HG03460 (cell line): ENCODE measurements around the gene THRB.
A peak's percentile ranks its signal among the peaks of the same experiment; 100 is the strongest.

Experiments used
- ATAC-seq: cut with Tn5 transposase; IDR thresholded peaks from one replicate; pipeline ENCODE4 v1.9.1; 2021; ENCODE audit not compliant: unreplicated experiment

Gene THRB

DNA sequence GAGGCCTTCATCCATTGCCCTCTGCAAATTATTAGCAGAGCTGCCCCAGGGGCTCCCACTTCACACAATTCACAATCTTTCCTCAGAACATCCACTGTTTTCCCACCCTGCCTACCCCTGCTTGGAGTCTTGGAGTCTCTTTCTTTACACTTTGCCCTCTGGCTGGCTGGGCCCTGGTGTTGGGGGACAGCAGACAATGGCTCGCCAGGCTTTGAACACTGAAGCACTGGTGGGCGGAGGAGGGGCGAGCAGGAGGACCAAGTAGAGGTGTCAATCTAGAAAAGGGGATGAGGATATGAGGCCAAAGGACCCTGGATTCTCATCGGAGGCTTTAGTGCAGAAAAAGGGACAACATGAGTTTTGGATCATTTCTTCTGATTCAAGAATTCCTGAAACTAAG, 337.5 kb downstream of the THRB start:
- no peak for ATAC-seq

DNA sequence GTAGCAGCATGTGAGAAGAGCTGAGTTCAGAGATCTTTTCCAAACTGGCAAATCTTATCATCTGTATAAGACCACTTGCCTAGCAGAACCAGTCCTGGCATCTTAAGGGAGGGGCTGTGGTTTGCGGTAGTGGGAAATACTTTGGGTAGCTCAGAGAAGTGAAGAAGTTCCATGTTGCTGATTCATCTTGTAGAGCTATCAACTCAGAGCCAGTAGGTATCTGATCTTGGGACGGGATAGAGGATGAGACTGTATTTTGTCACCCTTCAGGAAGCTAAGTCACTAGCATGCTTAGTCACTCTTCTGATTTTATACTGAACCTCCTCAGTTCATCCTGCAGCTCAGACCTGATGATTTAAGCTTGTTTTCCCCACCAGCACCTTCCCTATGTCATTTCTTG, 338.2 kb downstream of the THRB start:
- ATAC-seq, result no peak

DNA sequence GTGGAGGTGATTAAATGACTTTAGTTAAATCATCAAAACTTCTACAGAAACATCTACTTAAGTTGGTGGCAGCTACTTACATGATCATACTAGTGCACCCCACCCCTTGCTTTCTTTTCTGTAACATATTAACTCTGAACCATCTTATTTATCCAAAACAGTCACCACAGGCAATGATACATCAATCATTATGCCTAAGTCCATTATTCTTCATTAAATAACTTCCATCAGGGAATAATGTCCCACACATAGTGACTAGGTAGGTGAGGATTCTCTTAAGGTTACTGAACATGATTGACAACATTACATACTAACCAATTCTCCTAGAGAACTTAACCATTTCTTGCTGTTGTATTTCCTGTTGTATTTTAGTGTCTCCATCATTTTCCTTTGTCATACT, 339.4 kb downstream of the THRB start:
- no peak for ATAC-seq

GRCh38 chr3:24154781-24155180, 339.9 kb downstream of the THRB start:
- ATAC-seq, result no peak

- ATAC-seq, result peak; percentile 79
Observed at GRCh38 chr3:24154013-24154695, 340.5 kb downstream of the THRB start.

DNA sequence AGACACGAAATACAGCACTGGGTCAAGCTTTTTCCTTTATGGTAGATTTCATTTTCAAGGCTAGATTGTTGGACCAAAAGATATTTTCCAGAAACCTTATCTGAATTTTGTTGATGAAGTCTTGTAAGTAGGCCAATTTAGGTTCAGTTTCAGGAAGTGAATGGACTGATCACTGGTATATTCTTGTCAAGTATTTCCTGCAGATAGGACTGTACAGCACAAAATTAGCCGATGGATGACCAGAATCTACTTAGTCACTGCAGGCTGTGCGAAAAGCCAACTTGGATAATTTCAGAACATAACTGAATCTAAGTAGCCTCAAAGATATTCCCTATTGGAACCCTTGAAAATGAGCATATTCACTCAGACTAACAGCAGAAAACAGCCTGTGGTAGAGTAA, 343.1 kb downstream of the THRB start:
- no peak for ATAC-seq

GRCh38 chr3:24149032-24149431, 345.6 kb downstream of the THRB start:
- ATAC-seq, result no peak

DNA sequence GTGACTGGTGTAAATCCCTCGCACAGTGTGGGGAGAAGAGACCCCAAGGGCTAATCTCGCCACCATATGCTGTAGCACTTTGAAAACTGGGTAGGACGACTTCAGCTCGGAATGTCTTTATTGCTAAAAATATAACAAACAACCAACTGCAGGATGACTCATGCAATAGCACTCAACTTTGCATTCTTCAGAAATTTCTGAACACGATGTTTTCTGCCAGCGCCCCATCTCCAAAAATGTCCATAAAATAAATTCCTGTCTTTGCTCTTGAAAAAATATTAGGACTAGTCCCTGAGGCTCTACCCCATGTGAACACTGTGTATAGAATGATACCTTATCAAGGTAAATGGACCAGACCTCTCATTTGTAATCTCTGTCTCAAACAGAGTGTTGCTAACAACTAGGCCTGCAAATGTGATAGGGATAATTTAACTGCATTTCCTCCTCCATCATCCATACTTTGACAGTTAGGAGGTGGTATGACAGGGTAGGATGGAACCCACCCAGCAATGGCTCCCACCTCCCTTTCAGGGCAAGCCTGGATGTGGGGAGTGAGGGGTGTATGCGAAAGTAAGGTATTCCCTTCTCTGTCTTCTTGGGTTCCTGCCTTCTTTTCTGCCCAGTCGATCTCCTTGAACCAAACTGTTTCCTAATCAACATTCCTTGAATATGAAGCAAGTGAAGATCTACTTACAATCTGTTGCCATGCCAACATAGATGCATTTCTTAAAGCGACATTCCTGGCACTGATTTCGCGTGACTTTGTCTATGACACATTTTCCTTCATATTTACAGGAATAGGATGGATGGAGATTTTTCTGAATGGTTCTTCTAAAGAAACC, 348.4 kb downstream of the THRB start:
- no peak for ATAC-seq

GRCh38 chr3:24145481-24145880, 349.2 kb downstream of the THRB start:
- ATAC-seq, result no peak

- no peak for ATAC-seq
Observed at GRCh38 chr3:24142127-24142526, 352.5 kb downstream of the THRB start.

DNA sequence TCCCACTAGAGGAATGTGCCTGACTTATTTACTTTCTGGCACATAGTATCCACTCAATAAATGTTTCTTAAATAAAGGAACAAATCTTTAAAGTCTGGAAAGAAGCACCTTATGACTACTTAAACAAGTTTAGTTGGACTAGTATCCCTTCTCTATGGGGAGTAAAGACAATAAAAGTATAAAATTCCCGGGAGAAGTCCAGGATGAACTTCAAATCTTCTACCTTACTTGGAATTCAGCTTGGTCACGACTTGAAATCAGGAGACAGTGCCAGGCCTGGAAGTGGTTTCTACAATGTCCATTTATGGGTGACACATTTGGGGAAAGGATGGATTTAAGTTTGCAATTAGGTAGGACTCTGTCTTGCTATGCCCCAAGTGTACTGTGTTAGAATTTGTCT, 353.1 kb downstream of the THRB start:
- ATAC-seq, result no peak

DNA sequence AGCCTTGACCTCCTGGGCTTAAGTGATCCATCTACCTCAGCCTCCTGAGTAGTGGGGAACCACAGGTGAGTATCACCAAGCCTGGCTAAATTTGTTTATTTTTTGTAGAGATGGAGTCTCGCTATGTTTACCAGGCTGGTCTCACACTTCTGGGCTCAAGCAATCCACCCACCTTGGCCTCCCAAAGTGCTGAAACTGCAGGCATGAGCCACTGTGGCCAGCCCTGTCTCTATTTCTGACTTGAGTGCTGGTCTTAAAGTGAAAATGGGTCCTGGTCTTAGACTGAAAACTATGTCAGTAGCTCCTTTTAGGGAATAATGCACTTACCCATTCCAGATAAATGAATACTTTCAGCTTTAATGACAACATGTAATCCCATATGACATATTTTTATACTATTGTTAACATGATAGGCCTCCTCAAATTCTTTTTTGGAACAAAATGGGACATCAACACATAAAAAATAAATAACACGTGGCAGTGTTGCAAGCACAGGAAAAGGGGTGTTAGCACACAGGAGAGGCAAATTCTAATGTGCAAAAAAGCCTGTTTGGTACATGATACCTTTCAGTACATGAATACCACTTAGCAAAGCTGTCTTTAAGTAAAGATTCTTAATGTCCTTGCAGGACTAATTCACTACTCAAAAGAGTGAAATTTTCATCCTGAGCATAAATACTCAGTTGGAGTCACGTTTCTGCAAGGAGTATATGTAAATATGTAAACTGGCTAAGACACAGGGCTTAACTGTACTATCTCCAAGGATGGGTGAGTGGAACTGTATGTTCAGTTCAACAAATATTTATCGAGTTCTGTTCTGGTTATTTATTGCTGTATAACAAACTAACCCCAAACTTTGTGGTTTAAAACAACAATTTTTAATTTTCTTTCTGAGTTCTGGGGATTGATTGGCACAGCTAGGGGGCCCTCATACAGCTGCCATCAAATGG, 354.9 kb downstream of the THRB start:
- ATAC-seq, result no peak

- no peak for ATAC-seq
Observed at GRCh38 chr3:24138876-24139256, 355.8 kb downstream of the THRB start.

DNA sequence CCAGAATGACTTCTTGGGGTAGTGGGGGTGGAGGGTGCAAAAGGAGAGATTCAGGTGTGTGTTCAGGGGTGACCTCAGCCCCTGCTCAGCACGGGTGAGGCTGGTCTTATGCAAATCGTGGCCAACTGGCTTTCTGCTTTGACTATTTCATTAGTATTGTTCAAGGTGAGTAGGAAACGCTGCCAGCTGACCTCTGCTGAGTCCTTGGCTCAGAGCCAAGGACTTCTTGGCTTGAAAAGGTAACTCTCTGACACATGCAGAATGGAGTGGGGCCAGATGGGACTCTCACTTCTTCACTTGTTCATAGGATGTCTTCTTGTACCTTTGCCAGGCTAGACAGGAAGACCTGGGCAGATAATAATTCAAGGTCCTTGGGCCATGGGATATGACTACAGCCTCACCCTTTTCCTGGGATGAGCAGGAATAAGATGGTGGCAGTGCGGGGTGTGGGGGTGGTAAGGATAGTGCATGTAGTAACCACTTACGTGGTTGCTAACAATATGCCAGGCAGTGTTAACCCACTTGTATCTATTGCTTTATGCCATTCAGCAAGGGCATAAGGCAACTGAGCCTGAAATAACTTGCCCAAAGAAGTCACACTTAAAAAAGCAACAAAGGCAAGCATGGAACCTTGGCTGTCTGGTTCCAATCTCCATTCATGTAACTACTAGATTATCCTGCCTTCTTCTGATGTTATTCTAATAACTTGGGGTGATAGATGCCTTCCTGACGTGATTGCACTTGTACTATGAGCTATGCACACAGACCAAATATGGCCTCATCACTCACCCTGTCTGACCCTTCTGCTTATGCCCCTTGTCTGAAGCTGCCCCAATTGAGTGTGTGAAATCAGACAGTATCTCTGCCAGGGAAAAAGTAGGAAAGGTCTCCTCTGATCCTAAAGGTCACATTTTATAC, 356.4 kb downstream of the THRB start:
- no peak for ATAC-seq

DNA sequence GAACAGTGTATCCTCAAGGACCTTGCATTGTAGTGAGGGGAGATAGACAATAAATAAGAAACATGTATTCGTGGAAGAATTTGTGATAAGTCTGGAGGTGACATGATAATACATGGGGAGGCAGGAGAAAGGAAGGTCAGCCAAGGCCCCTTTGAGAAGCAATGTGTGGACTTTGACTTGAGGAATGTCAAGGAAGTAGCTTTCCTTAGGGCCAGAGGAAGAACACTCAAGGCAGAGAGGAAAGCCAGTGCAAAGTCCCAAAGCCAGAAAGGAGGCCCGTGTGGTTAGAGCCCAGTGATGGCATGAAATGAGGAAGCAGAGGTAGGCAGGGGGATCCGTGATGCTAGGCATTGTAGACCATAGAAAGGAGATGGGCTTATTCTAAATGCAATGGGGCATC, 357.3 kb downstream of the THRB start:
- ATAC-seq, result no peak

GRCh38 chr3:24136624-24137310, 357.9 kb downstream of the THRB start:
- no peak for ATAC-seq

DNA sequence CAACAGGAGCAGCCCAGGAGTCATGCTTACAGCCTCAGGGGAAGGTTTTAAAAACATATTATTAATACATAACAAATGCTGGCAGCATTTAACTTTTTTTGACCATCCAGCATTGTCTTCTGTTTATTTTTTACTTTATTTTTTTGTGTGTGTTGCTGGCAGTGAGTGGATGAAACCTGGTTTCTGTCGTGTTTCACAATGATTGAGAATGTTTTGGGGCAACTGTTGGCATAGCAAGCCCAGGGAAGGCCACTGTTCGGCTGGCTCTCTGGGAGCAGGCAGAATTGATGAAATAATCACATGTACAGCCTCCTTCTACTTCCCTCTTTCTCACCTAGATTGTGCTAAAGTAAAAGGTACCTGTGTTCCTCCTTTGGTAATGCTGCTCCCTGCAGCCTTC, 359.4 kb downstream of the THRB start:
- ATAC-seq, result no peak

DNA sequence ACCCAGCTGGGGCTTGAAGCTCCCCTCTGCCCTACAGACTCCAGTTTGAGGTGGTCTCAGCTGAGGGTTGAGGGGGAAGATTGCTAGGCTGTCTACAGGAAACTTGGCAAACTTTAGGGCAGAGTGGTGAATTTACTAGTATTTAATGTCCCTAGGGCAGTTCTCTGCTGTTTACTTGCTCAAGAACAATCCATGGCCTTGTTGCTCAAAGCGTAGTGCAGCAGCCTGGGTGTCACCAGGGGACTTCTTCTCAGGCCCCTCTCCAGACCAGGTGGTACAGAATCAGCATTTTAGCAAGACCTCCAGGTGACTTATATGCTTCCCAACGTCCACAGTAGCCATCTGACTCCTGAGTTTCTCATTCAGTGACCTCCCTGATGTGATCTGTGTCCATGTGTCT, 360.7 kb downstream of the THRB start:
- no peak for ATAC-seq

DNA sequence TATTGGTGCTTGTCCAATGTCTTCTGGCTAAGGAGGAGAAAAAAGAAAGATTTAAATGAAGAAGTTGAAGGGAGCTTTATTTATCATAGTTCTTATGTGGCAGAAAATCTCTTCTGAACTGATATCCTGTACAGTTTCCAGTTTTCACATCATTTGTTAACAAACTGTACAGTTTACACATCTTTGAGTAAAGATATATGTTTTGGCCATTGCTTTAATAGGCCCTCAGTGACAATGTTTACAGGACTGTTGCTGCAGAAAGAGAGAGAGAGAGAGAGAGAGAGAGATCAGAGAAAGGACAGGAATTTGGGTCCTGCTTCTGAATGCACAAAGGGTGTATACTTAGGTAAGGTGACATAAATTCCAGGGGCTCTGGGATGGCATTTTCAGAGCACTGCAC, 361.2 kb downstream of the THRB start:
- ATAC-seq, result no peak

DNA sequence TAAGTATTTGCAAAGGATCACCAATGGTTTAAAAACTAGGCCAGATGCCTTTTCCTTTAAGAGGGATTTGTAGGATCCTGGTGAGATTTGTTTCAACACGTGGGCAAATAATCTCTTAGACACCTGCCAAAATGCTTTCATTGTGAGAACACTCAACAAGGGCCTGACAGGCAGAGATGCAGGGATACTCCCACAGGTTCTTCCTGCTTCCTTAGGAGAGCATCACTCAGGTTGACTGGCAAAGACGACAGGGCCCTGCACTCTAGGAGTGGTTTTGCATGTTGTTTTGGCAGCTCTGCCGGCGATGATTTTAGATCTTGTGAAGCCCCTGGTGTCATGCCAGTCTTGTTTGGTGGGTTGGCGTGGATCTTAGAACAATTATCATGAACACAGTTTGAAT, 365.1 kb downstream of the THRB start:
- ATAC-seq, result no peak
